ENCODE results near the gene PCK1. TPM values are rescaled to one million over a fixed set of nuclear protein-coding genes. Genes with fewer than 3 reads are reported as not detected.

The PCK1 gene
- total RNA-seq, 2 donors from 2014 or later: not detected

DNA sequence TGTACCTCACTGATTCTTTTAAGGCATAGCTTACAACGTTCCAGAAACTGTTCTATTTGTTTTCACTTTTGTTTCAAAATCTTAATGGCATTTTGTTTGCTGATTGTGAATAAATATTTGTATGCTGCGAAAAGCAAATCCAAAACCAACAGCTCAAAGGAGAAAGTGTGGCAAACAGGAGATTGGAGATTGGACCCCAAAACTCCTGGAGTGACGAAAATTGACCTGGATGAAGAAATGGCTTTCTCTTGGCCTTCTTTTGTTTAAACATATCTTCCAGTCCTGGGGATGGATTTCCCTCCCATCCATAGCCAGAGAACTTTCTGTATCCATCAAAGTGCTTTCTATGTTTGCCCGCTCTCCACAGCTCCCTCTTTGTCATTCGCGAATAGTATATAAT lies 33.2 kb upstream of the PCK1 start:
- Mint-ChIP-seq H3K36me3 (ENCODE audit: low read depth) (no peaks in the 10 kb centered on the region), H3K4me1 (peaks cover 6% of the 10 kb centered on the region), H3K4me3 (no peak overlapping the region), H3K27ac (no peak overlapping the region), H3K27me3 (peaks cover 17% of the 10 kb centered on the region)
- ATAC-seq (no peak), DNase-seq (no peak)
- H3K9me3 ChIP-seq (ENCODE audit: control insufficient read depth, low read length, poor library complexity, severe bottlenecking): no peaks in the 10 kb centered on the region

DNA sequence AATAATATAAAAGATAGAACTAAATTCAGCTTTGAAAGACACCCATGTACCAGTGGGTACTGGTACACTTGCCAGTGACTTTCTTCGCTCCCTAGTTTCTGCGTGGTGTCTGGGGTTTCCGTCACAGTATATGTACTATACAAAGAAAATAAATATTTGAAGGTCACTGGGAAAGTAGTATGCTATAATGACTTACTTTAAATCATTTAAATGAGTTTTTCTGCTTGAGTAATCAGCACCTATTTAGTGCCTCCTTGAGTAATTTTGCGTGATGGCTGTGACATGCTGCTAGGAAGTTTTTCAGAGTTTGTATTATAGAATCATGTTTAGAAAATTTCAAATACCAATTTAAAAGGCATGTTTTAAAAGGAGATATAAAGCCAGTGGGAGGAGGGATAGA lies 32.8 kb upstream of the PCK1 start:
- H3K36me3 Mint-ChIP-seq (ENCODE audit: low read depth): no peaks in the 10 kb centered on the region
- DNase-seq: no peak
- peaks cover 2% of the 10 kb centered on the region for H3K4me1 Mint-ChIP-seq
- H3K27me3 Mint-ChIP-seq: peaks cover 20% of the 10 kb centered on the region
- H3K4me3 Mint-ChIP-seq: no peak overlapping the region
- H3K9me3 ChIP-seq (ENCODE audit: control insufficient read depth, low read length, poor library complexity, severe bottlenecking): no peaks in the 10 kb centered on the region
- no peak for ATAC-seq
- no peak overlapping the region for H3K27ac Mint-ChIP-seq

DNA sequence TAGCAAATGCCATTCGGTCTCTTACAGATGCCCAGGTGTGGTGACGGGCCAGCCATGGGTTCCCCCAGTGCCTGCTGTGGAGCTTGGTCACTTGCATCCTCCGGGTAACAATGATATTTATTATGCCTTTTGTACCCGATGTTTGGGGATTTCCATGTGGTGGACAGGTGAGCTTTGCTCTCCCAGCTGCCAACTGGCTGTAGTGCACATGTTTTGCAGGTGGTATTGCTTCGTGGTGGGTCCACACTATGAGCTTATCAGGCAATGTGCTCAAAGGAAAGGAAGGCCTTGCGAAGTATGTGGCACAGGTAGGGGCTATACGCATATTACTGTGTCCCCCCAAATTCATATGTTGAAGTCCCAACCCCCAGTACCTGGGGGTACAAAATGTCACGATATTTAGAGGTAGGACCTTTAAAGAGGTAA lies 31.7 kb upstream of the PCK1 start:
- H3K4me1 Mint-ChIP-seq: peaks cover 2% of the 10 kb centered on the region
- no peaks in the 10 kb centered on the region for H3K9me3 ChIP-seq (ENCODE audit: control insufficient read depth, low read length, poor library complexity, severe bottlenecking)
- DNase-seq: no peak
- H3K27ac Mint-ChIP-seq: no peak overlapping the region
- no peak overlapping the region for H3K4me3 Mint-ChIP-seq
- H3K27me3 Mint-ChIP-seq: peaks cover 29% of the 10 kb centered on the region
- ATAC-seq: no peak
- H3K36me3 Mint-ChIP-seq (ENCODE audit: low read depth): no peaks in the 10 kb centered on the region

DNA sequence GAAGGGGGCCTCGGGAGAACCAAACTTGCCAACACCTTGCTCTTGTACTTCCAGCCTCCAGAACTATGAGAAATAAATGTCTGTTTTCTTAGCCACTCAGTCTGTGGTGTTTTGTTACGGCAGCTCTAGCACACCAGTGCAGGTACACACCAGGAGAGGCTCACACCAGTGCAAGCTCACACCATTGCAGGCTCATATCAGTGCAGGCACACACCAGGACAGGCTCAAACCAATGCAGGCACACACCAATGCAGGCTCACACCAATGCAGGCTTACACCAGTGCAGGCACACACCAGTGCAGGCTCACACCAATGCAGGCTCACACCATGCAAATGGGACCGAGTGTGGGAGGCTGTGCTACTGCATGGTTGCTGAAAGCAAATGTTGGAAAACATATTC lies 31.1 kb upstream of the PCK1 start:
- H3K9me3 ChIP-seq (ENCODE audit: control insufficient read depth, low read length, poor library complexity, severe bottlenecking): no peaks in the 10 kb centered on the region
- Mint-ChIP-seq H3K36me3 (ENCODE audit: low read depth) (no peaks in the 10 kb centered on the region), H3K4me1 (peaks cover 2% of the 10 kb centered on the region), H3K27me3 (peaks cover 35% of the 10 kb centered on the region), H3K4me3 (no peak overlapping the region), H3K27ac (no peak overlapping the region)
- ATAC-seq: no peak
- DNase-seq: no peak

DNA sequence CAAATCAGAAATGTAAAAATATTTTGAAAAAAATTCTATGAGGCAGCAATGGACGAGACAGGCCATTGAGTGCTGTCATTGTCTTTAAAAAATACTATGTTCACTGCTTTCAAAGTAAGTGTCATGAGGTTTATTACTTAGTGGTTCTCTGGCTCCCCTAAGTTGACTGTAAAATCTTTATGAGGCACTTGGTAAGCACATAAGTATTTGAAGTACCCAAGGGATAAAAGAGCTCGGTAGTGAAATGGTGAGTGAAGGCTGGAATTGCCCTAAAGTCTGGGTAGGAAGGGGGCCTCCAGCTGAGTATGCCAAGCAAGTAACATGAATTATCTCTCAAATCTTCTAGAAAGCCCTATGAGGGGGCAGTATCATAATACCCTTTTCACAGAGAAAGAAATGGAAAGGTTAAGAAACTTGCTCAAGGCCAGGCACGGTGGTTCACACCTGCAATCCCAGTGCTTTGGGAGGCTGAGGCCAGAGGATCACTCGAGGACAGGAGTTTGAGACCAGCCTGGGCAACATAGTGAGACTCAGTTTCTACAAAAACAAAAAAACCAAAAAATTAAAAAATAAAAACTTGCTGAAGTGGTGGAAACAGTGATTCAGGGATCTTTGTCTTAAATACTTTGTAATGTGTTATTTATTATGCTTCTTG lies 30.5 kb upstream of the PCK1 start:
- no peak overlapping the region for H3K4me3 Mint-ChIP-seq
- H3K36me3 Mint-ChIP-seq (ENCODE audit: low read depth): no peaks in the 10 kb centered on the region
- ATAC-seq: no peak
- no peak overlapping the region for H3K27ac Mint-ChIP-seq
- no peak for DNase-seq
- H3K27me3 Mint-ChIP-seq: peaks cover 41% of the 10 kb centered on the region
- H3K9me3 ChIP-seq (ENCODE audit: control insufficient read depth, low read length, poor library complexity, severe bottlenecking): no peaks in the 10 kb centered on the region
- peaks cover 2% of the 10 kb centered on the region for H3K4me1 Mint-ChIP-seq

DNA sequence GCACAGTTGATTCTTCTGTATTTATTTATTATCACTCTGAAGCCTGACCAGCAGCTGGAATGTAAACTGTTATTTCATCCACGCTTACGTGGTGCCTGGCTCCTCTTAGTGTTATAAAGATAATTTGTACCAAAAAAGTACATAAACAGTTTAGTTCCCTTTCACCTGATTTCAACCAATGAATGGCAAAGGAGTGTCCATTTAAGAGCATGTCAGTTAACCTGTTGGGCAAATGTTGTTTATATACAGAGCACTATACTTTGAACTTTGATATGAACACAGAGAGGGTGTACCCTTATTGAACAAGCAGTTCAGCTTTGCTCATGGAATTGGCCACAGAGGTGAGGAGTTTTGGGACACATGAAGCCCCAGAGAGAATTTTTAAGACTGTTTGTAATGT lies 28.8 kb upstream of the PCK1 start:
- ATAC-seq (no peak), DNase-seq (no peak)
- H3K27me3 Mint-ChIP-seq: peaks cover 57% of the 10 kb centered on the region
- H3K4me3 Mint-ChIP-seq: no peak overlapping the region
- peaks cover 2% of the 10 kb centered on the region for H3K4me1 Mint-ChIP-seq
- H3K36me3 Mint-ChIP-seq (ENCODE audit: low read depth): no peaks in the 10 kb centered on the region
- H3K27ac Mint-ChIP-seq: no peak overlapping the region
- H3K9me3 ChIP-seq (ENCODE audit: control insufficient read depth, low read length, poor library complexity, severe bottlenecking): no peaks in the 10 kb centered on the region

DNA sequence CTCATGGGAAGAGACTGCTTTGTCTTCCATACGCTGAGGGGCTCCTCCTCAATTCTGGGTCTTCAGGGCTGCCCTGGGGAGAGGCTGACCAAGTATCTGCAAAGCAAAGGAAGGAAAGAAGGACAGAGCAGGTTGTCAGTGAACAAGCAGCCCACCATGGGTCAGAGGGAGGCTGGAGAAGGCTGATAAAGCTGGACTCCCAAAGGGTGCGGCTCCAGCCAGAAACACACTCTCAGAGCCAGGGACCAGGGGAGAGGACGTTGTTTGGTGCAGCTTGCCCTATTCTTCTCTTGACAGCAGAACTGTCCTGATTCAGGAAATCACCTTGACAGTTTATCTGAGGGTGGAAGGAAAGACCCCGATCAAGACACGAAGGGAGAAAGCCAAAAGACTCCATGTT lies 25.6 kb upstream of the PCK1 start:
- no peak overlapping the region for H3K4me3 Mint-ChIP-seq
- H3K4me1 Mint-ChIP-seq: no peaks in the 10 kb centered on the region
- peak overlapping the region; percentile 29 for H3K27ac Mint-ChIP-seq
- H3K9me3 ChIP-seq (ENCODE audit: control insufficient read depth, low read length, poor library complexity, severe bottlenecking): no peaks in the 10 kb centered on the region
- peaks cover 2% of the 10 kb centered on the region for H3K36me3 Mint-ChIP-seq (ENCODE audit: low read depth)
- peaks cover 67% of the 10 kb centered on the region for H3K27me3 Mint-ChIP-seq
- DNase-seq (no peak), ATAC-seq (no peak)

DNA sequence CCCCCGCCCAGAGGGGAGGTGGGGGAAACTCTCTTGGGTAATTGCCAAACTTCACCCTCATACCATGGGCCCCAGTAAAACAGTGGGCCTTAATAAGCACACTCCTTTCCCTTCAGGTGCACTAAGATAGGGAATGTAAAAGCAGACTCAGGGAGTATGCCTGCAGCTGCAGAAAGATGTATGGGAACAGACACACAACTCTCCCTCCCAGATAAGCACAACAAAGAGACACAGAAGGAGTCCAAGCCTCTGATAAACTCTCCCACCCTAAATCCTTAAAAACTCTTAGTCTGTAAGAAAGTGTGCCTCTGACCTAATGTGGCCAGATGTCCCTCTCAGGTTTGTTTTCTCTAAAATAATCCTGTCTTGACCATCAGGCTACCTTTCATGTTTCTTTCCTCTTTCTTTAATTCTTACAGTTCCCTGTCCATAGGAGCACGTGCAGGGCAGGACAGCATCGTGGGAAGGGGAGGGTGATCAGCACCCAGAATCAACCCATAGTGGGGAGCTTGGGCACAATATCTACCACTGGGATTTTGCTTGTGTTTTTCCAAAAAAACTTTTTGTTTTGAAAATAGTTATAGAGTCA lies 24.7 kb upstream of the PCK1 start:
- Mint-ChIP-seq H3K27ac (no peak overlapping the region), H3K4me3 (no peak overlapping the region), H3K36me3 (ENCODE audit: low read depth) (peaks cover 2% of the 10 kb centered on the region), H3K27me3 (peaks cover 76% of the 10 kb centered on the region), H3K4me1 (no peaks in the 10 kb centered on the region)
- ATAC-seq: no peak
- no peak for DNase-seq
- H3K9me3 ChIP-seq (ENCODE audit: control insufficient read depth, low read length, poor library complexity, severe bottlenecking): no peaks in the 10 kb centered on the region

DNA sequence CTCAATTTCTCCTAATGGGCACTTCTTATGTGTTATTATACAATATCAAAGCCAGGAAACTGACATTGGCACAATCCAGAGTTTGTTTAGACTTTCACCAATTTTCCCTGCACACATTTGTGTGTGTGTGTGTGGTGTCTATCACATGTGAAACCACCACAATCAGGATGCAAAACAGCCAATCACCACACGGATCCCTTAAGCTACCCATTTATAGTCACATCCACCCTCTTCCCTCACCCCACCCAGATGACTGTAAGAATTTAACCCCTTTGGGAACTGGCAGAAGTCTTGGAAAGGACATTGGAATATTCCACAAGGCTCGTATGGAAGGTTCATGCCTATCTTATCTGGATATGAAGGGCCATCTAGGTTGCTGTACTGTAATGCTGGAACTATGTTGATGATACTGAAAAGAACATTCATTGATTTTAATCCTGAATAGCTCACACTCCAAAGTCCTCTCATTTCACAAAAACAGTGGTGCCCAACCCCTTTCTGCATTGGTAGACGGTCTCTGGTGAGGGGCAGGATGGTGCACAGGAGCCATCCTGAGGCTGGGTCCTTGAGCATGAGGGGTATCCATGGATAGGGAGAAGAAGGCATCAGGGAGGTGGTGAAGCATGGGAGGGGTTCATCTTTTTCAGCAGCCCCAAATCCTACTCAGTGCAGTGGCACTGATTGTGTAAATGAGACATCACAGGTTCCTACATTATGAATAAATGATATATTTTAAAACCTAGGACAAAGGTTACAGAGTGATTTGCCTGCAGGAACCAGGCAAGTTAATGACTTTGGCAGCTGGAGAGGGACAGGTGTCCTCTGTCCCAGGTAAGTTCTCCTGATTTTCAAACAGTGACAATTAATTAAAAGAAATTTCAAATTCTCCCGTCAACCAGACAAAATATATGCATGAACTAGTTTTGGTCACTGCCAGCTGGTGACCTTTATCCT lies 23.9 kb upstream of the PCK1 start:
- H3K36me3 Mint-ChIP-seq (ENCODE audit: low read depth): peaks cover 2% of the 10 kb centered on the region
- no peaks in the 10 kb centered on the region for H3K9me3 ChIP-seq (ENCODE audit: control insufficient read depth, low read length, poor library complexity, severe bottlenecking)
- no peak overlapping the region for H3K4me3 Mint-ChIP-seq
- H3K27me3 Mint-ChIP-seq: peaks cover 76% of the 10 kb centered on the region
- H3K27ac Mint-ChIP-seq: no peak overlapping the region
- DNase-seq (no peak), ATAC-seq (no peak)
- H3K4me1 Mint-ChIP-seq: no peaks in the 10 kb centered on the region

DNA sequence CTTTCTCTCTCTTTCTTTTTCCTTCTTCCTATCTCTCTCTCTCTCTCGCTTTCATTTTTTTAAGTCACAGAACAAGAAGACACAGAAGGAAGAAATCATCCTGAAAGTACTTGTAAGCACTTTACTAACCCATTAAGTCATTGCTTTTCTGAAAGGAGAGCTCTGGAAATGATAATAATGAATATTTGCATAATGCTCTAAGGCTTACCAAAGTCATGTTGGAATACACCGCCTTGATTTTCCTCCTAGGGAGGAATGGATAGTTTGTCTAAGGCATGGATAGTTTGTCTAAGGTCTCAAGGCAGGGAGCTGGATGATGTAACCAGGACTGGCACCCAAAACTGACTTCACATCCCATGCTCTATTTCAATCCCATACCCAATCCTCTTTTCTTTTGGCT lies 23.1 kb upstream of the PCK1 start:
- H3K4me3 Mint-ChIP-seq: no peak overlapping the region
- H3K9me3 ChIP-seq (ENCODE audit: control insufficient read depth, low read length, poor library complexity, severe bottlenecking): no peaks in the 10 kb centered on the region
- H3K27ac Mint-ChIP-seq: no peak overlapping the region
- peaks cover 69% of the 10 kb centered on the region for H3K27me3 Mint-ChIP-seq
- no peak for ATAC-seq
- no peaks in the 10 kb centered on the region for H3K4me1 Mint-ChIP-seq
- H3K36me3 Mint-ChIP-seq (ENCODE audit: low read depth): peaks cover 2% of the 10 kb centered on the region
- DNase-seq: no peak

DNA sequence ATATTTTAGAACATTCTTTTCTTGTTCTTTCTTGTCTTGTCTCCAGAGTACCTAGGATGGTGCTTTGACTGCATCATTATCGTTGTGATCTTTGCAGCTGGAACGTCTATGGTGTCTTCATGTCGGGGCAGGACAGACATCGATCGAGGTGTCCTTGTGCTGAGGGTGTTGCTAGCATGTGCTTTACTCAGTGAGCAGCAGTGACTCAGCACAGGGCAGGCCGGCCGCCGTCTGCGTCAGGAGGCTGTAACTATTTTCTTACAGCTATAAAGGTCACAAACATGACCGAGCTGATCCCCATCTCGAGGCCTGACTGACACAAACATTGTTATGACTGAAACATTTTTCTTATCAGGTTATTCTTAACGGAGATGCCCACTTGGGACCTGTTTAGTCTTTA lies 21.0 kb upstream of the PCK1 start:
- H3K36me3 Mint-ChIP-seq (ENCODE audit: low read depth): peaks cover 2% of the 10 kb centered on the region

DNA sequence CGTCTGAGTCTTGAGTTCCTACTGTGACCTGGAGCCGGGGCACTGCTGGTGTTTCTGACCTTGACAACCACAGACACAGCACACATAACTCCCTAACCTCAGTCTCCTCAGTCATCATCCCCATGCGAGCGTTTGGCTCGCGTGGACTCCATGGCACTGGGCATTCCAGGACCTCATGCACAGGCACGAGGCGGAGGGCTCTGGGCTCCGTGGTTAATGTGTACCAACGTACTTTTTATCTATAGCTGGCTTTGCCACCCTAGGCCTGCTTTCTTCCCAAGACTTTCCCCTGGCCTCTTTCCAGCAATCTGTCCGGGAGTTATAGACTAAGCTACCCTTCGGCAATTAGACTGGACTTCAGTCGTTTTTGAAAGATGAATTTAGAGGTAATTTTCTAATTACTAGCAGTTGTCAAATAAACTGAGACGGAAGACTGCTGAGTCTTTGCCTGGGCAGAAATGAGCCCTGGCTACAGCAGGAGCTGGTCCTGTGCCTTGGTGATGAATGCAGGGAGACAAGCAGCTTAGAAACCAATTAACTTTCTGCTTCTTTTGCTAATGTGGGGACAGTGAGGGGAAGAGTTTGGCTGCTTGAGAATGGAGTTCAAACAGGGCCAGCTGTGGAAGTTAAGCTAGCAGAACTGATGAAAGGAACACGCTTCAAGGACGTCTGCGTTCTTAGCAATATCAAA lies 19.9 kb upstream of the PCK1 start:
- no peak for ATAC-seq
- peaks cover 68% of the 10 kb centered on the region for H3K27me3 Mint-ChIP-seq
- no peaks in the 10 kb centered on the region for H3K4me1 Mint-ChIP-seq
- peaks cover 2% of the 10 kb centered on the region for H3K36me3 Mint-ChIP-seq (ENCODE audit: low read depth)
- H3K4me3 Mint-ChIP-seq: no peak overlapping the region
- H3K27ac Mint-ChIP-seq: no peak overlapping the region
- no peak for DNase-seq
- H3K9me3 ChIP-seq (ENCODE audit: control insufficient read depth, low read length, poor library complexity, severe bottlenecking): no peaks in the 10 kb centered on the region

More for the DNA sequence above, 21.0 kb upstream of the PCK1 start:
- Mint-ChIP-seq H3K27me3 (peaks cover 68% of the 10 kb centered on the region), H3K27ac (no peak overlapping the region), H3K4me1 (no peaks in the 10 kb centered on the region), H3K4me3 (no peak overlapping the region)
- no peak for DNase-seq
- H3K9me3 ChIP-seq (ENCODE audit: control insufficient read depth, low read length, poor library complexity, severe bottlenecking): no peaks in the 10 kb centered on the region
- no peak for ATAC-seq

DNA sequence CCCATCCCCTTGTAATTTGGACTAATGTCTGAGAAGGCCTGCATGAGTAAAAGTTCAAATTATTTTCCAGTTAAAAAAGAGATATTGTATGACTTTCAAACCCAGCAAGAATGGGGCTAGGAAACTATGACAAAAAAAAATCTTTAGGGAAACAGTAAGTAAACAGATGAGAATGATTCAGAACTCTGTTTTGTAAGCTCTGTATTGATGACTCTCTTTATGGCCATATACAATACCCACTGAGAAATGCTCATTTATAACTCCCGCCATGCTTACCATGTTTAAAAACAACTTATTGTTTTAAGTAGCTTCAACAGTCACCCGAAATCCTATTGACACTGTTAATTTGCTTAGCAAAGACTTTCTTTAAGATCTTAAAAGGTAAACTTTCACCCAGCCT lies 17.2 kb upstream of the PCK1 start:
- Mint-ChIP-seq H3K4me1 (no peaks in the 10 kb centered on the region), H3K4me3 (no peak overlapping the region), H3K27me3 (peaks cover 58% of the 10 kb centered on the region), H3K36me3 (ENCODE audit: low read depth) (peaks cover 2% of the 10 kb centered on the region), H3K27ac (no peak overlapping the region)
- no peak for ATAC-seq
- H3K9me3 ChIP-seq (ENCODE audit: control insufficient read depth, low read length, poor library complexity, severe bottlenecking): no peaks in the 10 kb centered on the region
- no peak for DNase-seq
